Stimulated activated CD8-positive, alpha-beta memory T cell treated with anti-CD3 and anti-CD28 coated beads, Interleukin-15, amount 100 ng/mL, for 1 hour (primary cell): Measurements from ENCODE around the gene RALGDS.
"Not testable (repeated sequence)": the region's sequence is repeated elsewhere in the genome, so short reads cannot be mapped to it uniquely, and the experiment has no call there.

Source experiments
- DNase-seq: peaks from one replicate; pipeline ENCODE4 v3.0.0-alpha.2; 2020; ENCODE audit warnings: low read depth

The RALGDS gene

GRCh38 chr9:133121198-133121914 lies at the start of gene RALGDS:
RALGDS (minus strand) TSS chr9:133121240; CDS start chr9:133121154, 86 bp downstream.
- peak; percentile 89 for DNase-seq

GRCh38 chr9:133170716-133171115 lies 49.7 kb upstream of the RALGDS start:
- DNase-seq = no peak

GRCh38 chr9:133169687-133170086 lies 48.6 kb upstream of the RALGDS start:
- DNase-seq = not testable (repeated sequence)

GRCh38 chr9:133169102-133169501 lies 48.1 kb upstream of the RALGDS start:
- DNase-seq = no peak

- DNase-seq = no peak
These were observed 47.4 kb upstream of the RALGDS start for GRCh38 chr9:133168432-133168831.

- no peak for DNase-seq
These were observed 46.7 kb upstream of the RALGDS start for GRCh38 chr9:133167769-133168168.

GRCh38 chr9:133167096-133167730 lies 46.2 kb upstream of the RALGDS start:
- DNase-seq = no peak

GRCh38 chr9:133166392-133166791 lies 45.4 kb upstream of the RALGDS start:
- no peak for DNase-seq

- DNase-seq = no peak
These were observed 44.4 kb upstream of the RALGDS start for GRCh38 chr9:133165452-133165730.

GRCh38 chr9:133164191-133164590 lies 43.2 kb upstream of the RALGDS start:
- DNase-seq = no peak

GRCh38 chr9:133163504-133164172 lies 42.6 kb upstream of the RALGDS start, which contains the start of gene GBGT1:
GBGT1 (minus strand) TSS chr9:133163914; CDS start chr9:133162412, 1,502 bp downstream.
- DNase-seq = no peak

- no peak for DNase-seq
These were observed 41.9 kb upstream of the RALGDS start for GRCh38 chr9:133162861-133163503.

GRCh38 chr9:133161547-133161950 lies 40.5 kb upstream of the RALGDS start:
- DNase-seq = no peak

- no peak for DNase-seq
These were observed 39.9 kb upstream of the RALGDS start for GRCh38 chr9:133160742-133161546.

- no peak for DNase-seq
These were observed 37.7 kb upstream of the RALGDS start for GRCh38 chr9:133158695-133159094.

- no peak for DNase-seq
These were observed 34.1 kb upstream of the RALGDS start for GRCh38 chr9:133155156-133155555.

- DNase-seq = no peak
These were observed 33.3 kb upstream of the RALGDS start for GRCh38 chr9:133154097-133154989.

GRCh38 chr9:133153227-133154096 lies 32.4 kb upstream of the RALGDS start:
- DNase-seq = no peak

- DNase-seq = no peak
These were observed 30.8 kb upstream of the RALGDS start for GRCh38 chr9:133151601-133152525.
